SK-N-SH (cell line): ENCODE measurements around the gene ACOXL. TPM values are rescaled to one million over a fixed set of nuclear protein-coding genes. Genes with fewer than 3 reads are reported as not detected.

Experiments
- CTCF ChIA-PET: fragments of 300-600, 350-600 bp; formaldehyde crosslinking; extraction: SDS; loops from one replicate; lab custom pipeline; 2021; lab: Yijun Ruan, JAX
- POLR2A ChIA-PET: fragments of 350-600 bp; sonication (Branson Sonifier 250); formaldehyde crosslinking; extraction: SDS; loops from one replicate; lab custom pipeline; 2020; ENCODE audit warnings: antibody characterized with exemption, inconsistent platforms; lab: Yijun Ruan, JAX
- DNase-seq: peaks from one replicate; pipeline ENCODE4 v3.0.0; 2012
- H2AFZ ChIP-seq: fragments of 200-600 bp; sonication (generic); 2 replicates; pipeline ENCODE4 v1.8.1; 2016; ENCODE audit warnings: antibody characterized with exemption, mild to moderate bottlenecking, low read depth
- H3F3A ChIP-seq: fragments of 200-600 bp; sonication (generic); replicated peaks from 2 replicates; pipeline ENCODE3; 2016; ENCODE audit warnings: antibody characterized with exemption, mild to moderate bottlenecking; ENCODE audit not compliant: insufficient read depth
- H3K27ac ChIP-seq, 2 experiments: fragments of 200-500 bp in 1 of 2; fragments of 200-600 bp in 1 of 2; sonication (Bioruptor generic) in 1 of 2; sonication (generic), shearing (Covaris generic) in 1 of 2; 2 replicates each; pipeline versions ENCODE4 v1.5.1 to v1.6.1; 2014 to 2016; ENCODE audit warnings: low read depth in 2 of 2, inconsistent platforms in 1 of 2, low read length in 1 of 2, mild to moderate bottlenecking in 1 of 2, mixed read lengths in 1 of 2
- H3K27me3 ChIP-seq: fragments of 200-600 bp; sonication (generic), shearing (Covaris generic); 2 replicates; pipeline ENCODE4 v1.6.1; 2016; ENCODE audit warnings: mixed run types; ENCODE audit not compliant: insufficient read depth
- H3K36me3 ChIP-seq, 2 experiments: fragments of 200-500 bp in 1 of 2; fragments of 200-600 bp in 1 of 2; sonication (Bioruptor generic) in 1 of 2; sonication (generic) in 1 of 2; replicated peaks in 1 of 2; 2 replicates each; pipeline versions ENCODE3 to v1.5.1; 2014 to 2016; ENCODE audit warnings: low read length in 1 of 2, mild to moderate bottlenecking in 1 of 2; ENCODE audit not compliant: insufficient read depth in 2 of 2, control insufficient read depth in 1 of 2
- H3K4me1 ChIP-seq, 2 experiments: fragments of 200-500 bp in 1 of 2; fragments of 200-600 bp in 1 of 2; sonication (Bioruptor generic) in 1 of 2; sonication (generic), shearing (Covaris generic) in 1 of 2; 2 replicates each; pipeline versions ENCODE4 v1.5.1 to v1.6.1; 2014 to 2016; ENCODE audit warnings: low read depth in 1 of 2, low read length in 1 of 2, mixed run types in 1 of 2; ENCODE audit not compliant: insufficient read depth in 2 of 2, control insufficient read depth in 1 of 2
- H3K4me2 ChIP-seq: fragments of 200-600 bp; sonication (generic), shearing (Covaris generic); 2 replicates; pipeline ENCODE4 v1.6.1; 2017; ENCODE audit warnings: mixed run types
- H3K4me3 ChIP-seq, 2 experiments: fragments of 200-500 bp in 1 of 2; fragments of 200-600 bp in 1 of 2; sonication (Bioruptor generic) in 1 of 2; sonication (generic), shearing (Covaris generic) in 1 of 2; 2 replicates each; pipeline versions ENCODE4 v1.5.1 to v1.8.1; 2014 to 2016; ENCODE audit warnings: low read depth in 2 of 2, inconsistent platforms in 1 of 2, low read length in 1 of 2, mild to moderate bottlenecking in 1 of 2, mixed read lengths in 1 of 2, moderate library complexity in 1 of 2
- H3K79me2 ChIP-seq: fragments of 200-600 bp; sonication (generic); 2 replicates; pipeline ENCODE4 v1.8.1; 2017; ENCODE audit warnings: mild to moderate bottlenecking; ENCODE audit not compliant: insufficient read depth
- H3K9ac ChIP-seq: fragments of 200-600 bp; sonication (generic); 2 replicates; pipeline ENCODE4 v1.6.1; 2017; ENCODE audit warnings: mixed run types
- H3K9me2 ChIP-seq: fragments of 200-600 bp; sonication (generic); 2 replicates; pipeline ENCODE4 v1.6.1; 2017; ENCODE audit warnings: mixed run types
- H3K9me3 ChIP-seq: fragments of 200-600 bp; sonication (generic); 2 replicates; pipeline ENCODE4 v1.6.1; 2017; ENCODE audit warnings: mixed run types, mild to moderate bottlenecking, moderate library complexity
- H4K20me1 ChIP-seq: fragments of 200-600 bp; sonication (generic); 2 replicates; pipeline ENCODE4 v1.6.1; 2017; ENCODE audit warnings: mild to moderate bottlenecking, mixed run types; ENCODE audit not compliant: insufficient read depth
- CHD2 ChIP-seq: fragments of 150-350 bp; IDR thresholded peaks from 2 replicates; pipeline ENCODE4 v1.6.1; 2018; ENCODE audit warnings: low read length; ENCODE audit not compliant: partially characterized antibody
- ELF1 ChIP-seq: IDR thresholded peaks from 2 replicates; pipeline ENCODE4 v1.4.0; 2012
- EP300 ChIP-seq, 2 experiments: IDR thresholded peaks; 2 replicates each; pipeline versions ENCODE4 v1.4.0 to v1.6.1; 2012; ENCODE audit warnings: borderline replicate concordance in 1 of 2, low read depth in 1 of 2, low read length in 1 of 2
- EZH2phosphoT487 ChIP-seq: fragments of 200-600 bp; sonication (generic); IDR thresholded peaks from 2 replicates; pipeline ENCODE4 v1.6.1; 2017; ENCODE audit warnings: low read depth, mixed run types, mild to moderate bottlenecking, antibody characterized with exemption, moderate library complexity, borderline replicate concordance
- FOXJ3 ChIP-seq: sonication (generic); formaldehyde crosslinking; IDR thresholded peaks from 2 replicates; pipeline ENCODE4 v1.5.1; 2020; ENCODE audit warnings: mild to moderate bottlenecking, missing genetic modification reagents
- GABPA ChIP-seq: IDR thresholded peaks from 2 replicates; pipeline ENCODE4 v1.4.0; 2012; ENCODE audit warnings: low read depth, mild to moderate bottlenecking
- GATA2 ChIP-seq: sonication (generic); formaldehyde crosslinking; IDR thresholded peaks from 2 replicates; pipeline ENCODE4 v1.5.0; 2020; ENCODE audit warnings: mild to moderate bottlenecking, missing genetic modification reagents
- JUND ChIP-seq: IDR thresholded peaks from 2 replicates; pipeline ENCODE4 v1.4.0; 2012
- MAX ChIP-seq: IDR thresholded peaks from 2 replicates; pipeline ENCODE4 v1.4.0; 2012; ENCODE audit warnings: low read depth
- MXI1 ChIP-seq: IDR thresholded peaks from 2 replicates; pipeline ENCODE4 v1.6.1; 2012; ENCODE audit warnings: mild to moderate bottlenecking, low read depth, low read length, improper control_type of control experiment
- NFIC ChIP-seq: IDR thresholded peaks from 2 replicates; pipeline ENCODE4 v1.4.0; 2012; ENCODE audit warnings: borderline replicate concordance
- NRF1 ChIP-seq: IDR thresholded peaks from 2 replicates; pipeline ENCODE4 v1.6.1; 2012; ENCODE audit warnings: low read depth, mild to moderate bottlenecking, low read length
- USF1 ChIP-seq: IDR thresholded peaks from 2 replicates; pipeline ENCODE4 v1.4.0; 2012; ENCODE audit warnings: low read depth, borderline replicate concordance
- USF2 ChIP-seq: fragments of 150-350 bp; IDR thresholded peaks from 2 replicates; pipeline ENCODE4 v1.6.1; 2017; ENCODE audit warnings: antibody characterized with exemption, low read length, low read depth, borderline replicate concordance
- YY1 ChIP-seq: IDR thresholded peaks from 2 replicates; pipeline ENCODE4 v1.4.0; 2012; ENCODE audit warnings: low read depth, mild to moderate bottlenecking
- ZBTB33 ChIP-seq: IDR thresholded peaks from 2 replicates; pipeline ENCODE4 v1.4.0; 2012; ENCODE audit warnings: low read depth, borderline replicate concordance
- WGBS: methylation state at CpG from one replicate; pipeline ENCODE4 v1.1.6; 2017; ENCODE audit warnings: low lambda C conversion rate; 5-methylcytosine and 5-hydroxymethylcytosine counted together
- polyA plus RNA-seq, 3 experiments: library from polyadenylated mRNA; depleted of rRNA; stranded (reverse); fragments of >200 nt; gene quantifications; 2 replicates each; pipeline ENCODE4 v1.2.3, GENCODE V29; 2012

Gene ACOXL
- polyA plus RNA-seq, 1 of the 3 experiments (the other 2 are of a cell fraction) = not detected

- Histone ChIP-seq H3K4me1 (peaks cover 0 to 16% of the 10 kb centered on the region in 2 experiments; a peak in 1 of 4 replicates), H3K79me2 (no peaks in the 10 kb centered on the region), H3K9me3 (no peaks in the 10 kb centered on the region), H3K4me3 (no peak overlapping the region), H3K4me2 (no peak overlapping the region), H3K27me3 (no peaks in the 10 kb centered on the region; the same call in 1 of the 2 replicates), H3K27ac (no peak overlapping the region), H3K9me2 (no peaks in the 10 kb centered on the region), H4K20me1 (no peaks in the 10 kb centered on the region), H3F3A (no peaks in the 10 kb centered on the region), H3K9ac (no peak overlapping the region), H3K36me3 (no peaks in the 10 kb centered on the region), H2AFZ (no peak overlapping the region)
- POLR2A ChIA-PET = no interaction called here
- 61% methylated on average over 7 of the region's 7 CpGs for WGBS
- CTCF ChIA-PET = no interaction called here
- no peak for DNase-seq
- TF ChIP-seq USF2 (no peak), NFIC (no peak), ELF1 (no peak), USF1 (no peak), FOXJ3 (CRISPR knock-in tag) (no peak), GATA2 (CRISPR knock-in tag) (no peak), EZH2phosphoT487 (no peak), GABPA (no peak), NRF1 (no peak), YY1 (no peak), JUND (no peak), MXI1 (no peak), ZBTB33 (no peak)
Observed at GRCh38 chr2:110946902-110947301, 214.5 kb downstream of the ACOXL start.

GRCh38 chr2:110948027-110948674 lies 215.8 kb downstream of the ACOXL start:
- H3K4me1 ChIP-seq = peaks cover 0 to 16% of the 10 kb centered on the region in 2 experiments; a peak in 1 of 4 replicates
- peak overlapping the region in 1 of 2 experiments; percentile 29; a peak in 1 of 4 replicates for H3K27ac ChIP-seq
- H3F3A ChIP-seq = no peaks in the 10 kb centered on the region
- no peaks in the 10 kb centered on the region for H3K79me2 ChIP-seq
- H3K4me3 ChIP-seq = no peak overlapping the region
- H3K9ac ChIP-seq = no peak overlapping the region
- TF ChIP-seq USF1 (no peak), MXI1 (no peak), ELF1 (no peak), CHD2 (no peak), GATA2 (CRISPR knock-in tag) (peak; percentile 78), EP300 (IDR thresholded peaks at IDR 0.05; ENCODE audit: borderline replicate concordance in 1 of 2, low read depth in 1 of 2, low read length in 1 of 2) (0 out of 4 replicates have a peak, but pooled peaks of 1 of the 2 experiments have one; percentile 3), FOXJ3 (CRISPR knock-in tag) (0 out of 2 replicates have a peak, but pooled peaks have one; percentile 17), MAX (no peak)
- H3K36me3 ChIP-seq = no peaks in the 10 kb centered on the region
- CTCF ChIA-PET = interaction anchor here (0.8 to 1.3 kb wide), 3 partner anchors 9 to 172 kb away, joined by 3 to 4 read pairs (median 4); partner anchors contain the start of gene BCL2L11
- WGBS = 11% methylated on average over 10 of the region's 10 CpGs
- POLR2A ChIA-PET = no interaction called here
- no peaks in the 10 kb centered on the region for H4K20me1 ChIP-seq
- H3K9me2 ChIP-seq = no peaks in the 10 kb centered on the region
- no peaks in the 10 kb centered on the region for H3K9me3 ChIP-seq
- H3K27me3 ChIP-seq = no peaks in the 10 kb centered on the region; the same call in 1 of the 2 replicates
- H3K4me2 ChIP-seq = no peak overlapping the region
- no peak overlapping the region for H2AFZ ChIP-seq
- peak; percentile 55 for DNase-seq
